WTC11 (cell line): ENCODE results near the gene HBZ.

Source experiments
- CBFB ChIP-seq: sonication (generic); formaldehyde crosslinking; IDR thresholded peaks from 2 replicates; pipeline ENCODE4 v1.8.1; 2022; ENCODE audit warnings: mild to moderate bottlenecking, low read depth, missing genetic modification reagents
- CREB1 ChIP-seq: sonication (generic); formaldehyde crosslinking; IDR thresholded peaks from 2 replicates; pipeline ENCODE4 v1.8.0; 2023; ENCODE audit warnings: mild to moderate bottlenecking, missing genetic modification reagents
- CTCF ChIP-seq: fragments of 200-600 bp; IDR thresholded peaks from 2 replicates; pipeline ENCODE4 v1.8.0; 2022; ENCODE audit warnings: antibody characterized with exemption
- ESRRA ChIP-seq: sonication (generic); formaldehyde crosslinking; IDR thresholded peaks from 2 replicates; pipeline ENCODE4 v1.8.1; 2022; ENCODE audit warnings: mild to moderate bottlenecking, missing genetic modification reagents, borderline replicate concordance
- FOXK1 ChIP-seq: sonication (generic); formaldehyde crosslinking; IDR thresholded peaks from 2 replicates; pipeline ENCODE4 v1.8.0; 2022; ENCODE audit warnings: mild to moderate bottlenecking, moderate library complexity, missing genetic modification reagents
- JUN ChIP-seq: sonication (generic); formaldehyde crosslinking; IDR thresholded peaks from 2 replicates; pipeline ENCODE4 v1.8.0; 2023; ENCODE audit warnings: mild to moderate bottlenecking, missing genetic modification reagents
- MXD4 ChIP-seq: fragments of 250-450 bp; sonication (Bioruptor Pico); IDR thresholded peaks from 2 replicates; pipeline ENCODE4 v1.8.0; 2021; ENCODE audit warnings: mild to moderate bottlenecking, moderate library complexity, borderline replicate concordance
- NR2C2 ChIP-seq: sonication (generic); formaldehyde crosslinking; IDR thresholded peaks from 2 replicates; pipeline ENCODE4 v1.8.0; 2022; ENCODE audit warnings: mild to moderate bottlenecking, missing genetic modification reagents
- SP1 ChIP-seq: sonication (generic); formaldehyde crosslinking; conservative IDR thresholded peaks from 2 replicates; pipeline ENCODE4 v1.8.1; 2022; ENCODE audit warnings: missing genetic modification reagents
- USF2 ChIP-seq: sonication (generic); formaldehyde crosslinking; IDR thresholded peaks from 2 replicates; pipeline ENCODE4 v1.8.1; 2023; ENCODE audit warnings: mild to moderate bottlenecking, missing genetic modification reagents, moderate library complexity
- ZBTB21 ChIP-seq: sonication (generic); formaldehyde crosslinking; IDR thresholded peaks from 2 replicates; pipeline ENCODE4 v1.8.1; 2023; ENCODE audit warnings: mild to moderate bottlenecking, missing genetic modification reagents, borderline replicate concordance
- ZBTB43 ChIP-seq: sonication (generic); formaldehyde crosslinking; IDR thresholded peaks from 2 replicates; pipeline ENCODE4 v1.8.1; 2023; ENCODE audit warnings: mild to moderate bottlenecking, missing genetic modification reagents
- ZNF263 ChIP-seq: sonication (generic); formaldehyde crosslinking; IDR thresholded peaks from 2 replicates; pipeline ENCODE4 v1.8.1; 2022; ENCODE audit warnings: low read depth, mild to moderate bottlenecking, moderate library complexity, missing genetic modification reagents

- TF ChIP-seq CBFB, result no peak
- TF ChIP-seq SP1 (CRISPR knock-in tag), result no peak
- no peak for TF ChIP-seq CTCF
- TF ChIP-seq ESRRA (CRISPR knock-in tag), result no peak
- no peak for TF ChIP-seq USF2 (CRISPR knock-in tag)
- TF ChIP-seq MXD4 (CRISPR knock-in tag), result no peak
- TF ChIP-seq JUN (CRISPR knock-in tag), result no peak
- no peak for TF ChIP-seq ZBTB43 (CRISPR knock-in tag)
- no peak for TF ChIP-seq ZBTB21 (CRISPR knock-in tag)
- TF ChIP-seq CREB1 (CRISPR knock-in tag), result no peak
- no peak for TF ChIP-seq FOXK1 (CRISPR knock-in tag)
- no peak for TF ChIP-seq NR2C2 (CRISPR knock-in tag)
- TF ChIP-seq ZNF263, result no peak
Measured at GRCh38 chr16:200388-200787, 47.9 kb downstream of the HBZ start.
